Keratinocyte (primary cell): ENCODE results near the gene RBM47. TPM values are rescaled to one million over a fixed set of nuclear protein-coding genes. Genes with fewer than 3 reads are reported as not detected.
"Not testable (repeated sequence)": the region's sequence is repeated elsewhere in the genome, so short reads cannot be mapped to it uniquely, and the experiment has no call there.

Experiments
- DNase-seq: peaks from one replicate; pipeline ENCODE4 v3.0.0-alpha.2; 2011; ENCODE audit warnings: low read depth, missing footprints, low spot score
- FAIRE-seq: peaks from 2 replicates; lab custom pipeline; 2011; peaks lifted over from hg19 to GRCh38; lab: Jason Lieb, UNC
- H2AFZ ChIP-seq: 2 replicates; pipeline ENCODE4 v1.6.0; 2012; ENCODE audit warnings: low read length, control low read depth, inconsistent platforms; ENCODE audit not compliant: control insufficient read depth
- H3K27ac ChIP-seq: 2 replicates; pipeline ENCODE4 v1.5.1; 2011; ENCODE audit warnings: low read length; ENCODE audit not compliant: control insufficient read depth, insufficient read depth
- H3K27me3 ChIP-seq: 3 replicates; pipeline ENCODE4 v1.6.0; 2011; ENCODE audit warnings: low read length; ENCODE audit not compliant: control insufficient read depth, insufficient read depth; ENCODE audit errors: extremely low read depth
- H3K36me3 ChIP-seq, 2 experiments: 2 replicates in 1 of 2; 3 replicates in 1 of 2; pipeline ENCODE4 v1.5.1; 2011; ENCODE audit warnings: low read length in 2 of 2, mild to moderate bottlenecking in 1 of 2; ENCODE audit not compliant: control insufficient read depth in 2 of 2, insufficient read depth in 2 of 2; ENCODE audit errors: extremely low read depth in 1 of 2
- H3K4me1 ChIP-seq: 3 replicates; pipeline ENCODE4 v1.5.1; 2011; ENCODE audit warnings: low read length; ENCODE audit not compliant: control insufficient read depth, insufficient read depth; ENCODE audit errors: extremely low read depth
- H3K4me2 ChIP-seq: 3 replicates; pipeline ENCODE4 v1.6.0; 2011; ENCODE audit warnings: low read depth, low read length; ENCODE audit not compliant: control insufficient read depth, insufficient read depth; ENCODE audit errors: extremely low read depth
- H3K4me3 ChIP-seq, 3 experiments: fragments of 200-600 bp in 1 of 3; sonication (generic) in 1 of 3; 2 replicates in 2 of 3; 3 replicates in 1 of 3; pipeline ENCODE4 v1.5.1; 2011 to 2016; ENCODE audit warnings: low read length in 3 of 3, mild to moderate bottlenecking in 3 of 3, control low read depth in 2 of 3, inconsistent platforms in 1 of 3, low read depth in 1 of 3, mixed read lengths in 1 of 3, mixed run types in 1 of 3, moderate library complexity in 1 of 3; ENCODE audit not compliant: control insufficient read depth in 2 of 3, insufficient read depth in 2 of 3; ENCODE audit errors: extremely low read depth in 1 of 3
- H3K79me2 ChIP-seq: 2 replicates; pipeline ENCODE4 v1.6.0; 2012; ENCODE audit warnings: low read length; ENCODE audit not compliant: control insufficient read depth, insufficient read depth
- H3K9ac ChIP-seq: 3 replicates; pipeline ENCODE4 v1.6.0; 2011; ENCODE audit warnings: low read length; ENCODE audit not compliant: control insufficient read depth, insufficient read depth; ENCODE audit errors: extremely low read depth
- H3K9me1 ChIP-seq: 3 replicates; pipeline ENCODE4 v1.6.0; 2011; ENCODE audit warnings: low read length; ENCODE audit not compliant: control insufficient read depth, insufficient read depth; ENCODE audit errors: extremely low read depth
- H3K9me3 ChIP-seq: 2 replicates; pipeline ENCODE4 v1.5.1; 2012; ENCODE audit warnings: low read depth, low read length; ENCODE audit not compliant: control insufficient read depth
- H4K20me1 ChIP-seq: 3 replicates; pipeline ENCODE4 v1.6.0; 2011; ENCODE audit warnings: low read length; ENCODE audit not compliant: control insufficient read depth, insufficient read depth; ENCODE audit errors: extremely low read depth
- CTCF ChIP-seq, 3 experiments: IDR thresholded peaks in 1 of 3; conservative IDR thresholded peaks in 1 of 3; optimal IDR thresholded peaks in 1 of 3; 2 replicates in 2 of 3; 3 replicates in 1 of 3; pipeline versions ENCODE3 to v1.5.1; 2011; ENCODE audit warnings: low read length in 3 of 3, mild to moderate bottlenecking in 3 of 3, moderate library complexity in 2 of 3, control low read depth in 1 of 3, inconsistent platforms in 1 of 3; ENCODE audit not compliant: insufficient read depth in 2 of 3; ENCODE audit errors: extremely low read depth in 1 of 3
- EZH2 ChIP-seq: IDR thresholded peaks from one replicate; pipeline ENCODE4 v1.6.1; 2012; ENCODE audit warnings: inconsistent platforms, mild to moderate bottlenecking, low read length, moderate library complexity
- dilution Hi-C: fragments of 300-500 bp; cut with MboI; formaldehyde crosslinking; loops from one replicate; pipeline ENCODE4 v1.7.0; 2020; ENCODE audit warnings: low sequenced_read_pairs; ENCODE audit not compliant: extremely low pct_ligation_motif_present
- polyA plus RNA-seq, 5 experiments: library from polyadenylated mRNA; depleted of rRNA in 3 of 5; stranded (reverse) in 3 of 5; stranded (forward) in 1 of 5; unstranded in 1 of 5; fragments of >200 nt; gene quantifications; 1 replicate in 1 of 5; 2 replicates in 3 of 5; 3 replicates in 1 of 5; pipeline versions ENCODE4 v1.2.1 to v1.2.3, GENCODE V29; 2011 to 2012; ENCODE audit warnings: missing spikeins in 2 of 5, low read depth in 1 of 5, low replicate concordance in 1 of 5

Gene RBM47
- polyA plus RNA-seq, 1 donor (not counting 4 experiments of a cell fraction or from before 2014, with no cell fraction given), result 6.9 TPM

GRCh38 chr4:40630335-40631021 is 814 bp upstream of the RBM47 start:
- Histone ChIP-seq H3K4me2 (peak overlapping the region; percentile 99), H3K9me1 (no peaks in the 10 kb centered on the region), H3K4me3 (peak overlapping the region; percentile 70 to 93 (median 91)), H3K27ac (peak overlapping the region; percentile 91), H3K79me2 (peaks cover 23% of the 10 kb centered on the region), H4K20me1 (no peaks in the 10 kb centered on the region), H2AFZ (peak overlapping the region; percentile 39), H3K27me3 (no peaks in the 10 kb centered on the region), H3K9me3 (no peaks in the 10 kb centered on the region), H3K36me3 (no peaks in the 10 kb centered on the region), H3K9ac (peak overlapping the region; percentile 90), H3K4me1 (peaks cover 37% of the 10 kb centered on the region)
- TF ChIP-seq CTCF (optimal IDR thresholded peaks at IDR 0.05 in 1 of 3, IDR thresholded peaks at IDR 0.05 in 1 of 3, conservative IDR thresholded peaks at IDR 0.05 in 1 of 3; ENCODE audit: extremely low read depth in 1 of 3, insufficient read depth in 2 of 3, low read length in 3 of 3) (no peak), EZH2 (no peak)
- no peak for FAIRE-seq
- dilution Hi-C loops, result no loop called here
- DNase-seq, result no peak

- Histone ChIP-seq H3K9me1 (no peaks in the 10 kb centered on the region), H3K4me2 (peak overlapping the region; percentile 99), H3K36me3 (no peaks in the 10 kb centered on the region), H3K9ac (peak overlapping the region; percentile 90), H3K79me2 (peaks cover 25% of the 10 kb centered on the region), H4K20me1 (no peaks in the 10 kb centered on the region), H3K4me1 (peaks cover 37% of the 10 kb centered on the region), H3K9me3 (no peaks in the 10 kb centered on the region), H2AFZ (peak overlapping the region; percentile 88), H3K27ac (peak overlapping the region; percentile 91), H3K4me3 (peak overlapping the region; percentile 70 to 93 (median 91)), H3K27me3 (no peaks in the 10 kb centered on the region)
- no peak for DNase-seq
- dilution Hi-C loops, result no loop called here
- no peak for TF ChIP-seq CTCF (optimal IDR thresholded peaks at IDR 0.05 in 1 of 3, IDR thresholded peaks at IDR 0.05 in 1 of 3, conservative IDR thresholded peaks at IDR 0.05 in 1 of 3; ENCODE audit: extremely low read depth in 1 of 3, insufficient read depth in 2 of 3, low read length in 3 of 3)
- no peak for TF ChIP-seq EZH2
- FAIRE-seq, result peak; percentile 39
Observed at GRCh38 chr4:40628888-40629287, 776 bp downstream of the RBM47 start.

GRCh38 chr4:40628407-40628806 is 1.3 kb downstream of the RBM47 start:
- H3K36me3 ChIP-seq, DNase-seq, FAIRE-seq, H3K27me3 ChIP-seq, H3K9me3 ChIP-seq, H4K20me1 ChIP-seq, H3K9me1 ChIP-seq, dilution Hi-C loops: not testable (repeated sequence)
- Histone ChIP-seq H3K4me1 (peaks cover 37% of the 10 kb centered on the region), H3K4me2 (peak overlapping the region; percentile 99), H3K27ac (peak overlapping the region; percentile 91), H3K4me3 (peak overlapping the region; percentile 70 to 93 (median 91)), H3K9ac (peak overlapping the region; percentile 75), H3K79me2 (peaks cover 25% of the 10 kb centered on the region), H2AFZ (peak overlapping the region; percentile 54)
